Astrocyte (in vitro differentiated cells and primary cell): ENCODE results near the gene KIR3DL1. TPM values are rescaled to one million over a fixed set of nuclear protein-coding genes. Genes with fewer than 3 reads are reported as not detected.

Experiments
- DNase-seq: peaks from one replicate; pipeline ENCODE4 v3.0.0-alpha.2; 2010; ENCODE audit warnings: low read depth
- FAIRE-seq: peaks from 2 replicates; lab custom pipeline; 2011; peaks lifted over from hg19 to GRCh38; lab: Jason Lieb, UNC
- H2AFZ ChIP-seq: 2 replicates; pipeline ENCODE4 v1.6.0; 2012; ENCODE audit warnings: low read depth, low read length, inconsistent platforms
- H3K27ac ChIP-seq: 2 replicates; pipeline ENCODE4 v1.5.1; 2011; ENCODE audit warnings: low read depth, low read length, inconsistent platforms
- H3K27me3 ChIP-seq: 2 replicates; pipeline ENCODE4 v1.6.0; 2011; ENCODE audit warnings: low read length, inconsistent platforms; ENCODE audit not compliant: insufficient read depth
- H3K36me3 ChIP-seq: 2 replicates; pipeline ENCODE4 v1.5.1; 2011; ENCODE audit warnings: low read length, inconsistent platforms; ENCODE audit not compliant: insufficient read depth
- H3K4me1 ChIP-seq: 2 replicates; pipeline ENCODE4 v1.5.1; 2011; ENCODE audit warnings: low read length, inconsistent platforms; ENCODE audit not compliant: insufficient read depth
- H3K4me2 ChIP-seq: 2 replicates; pipeline ENCODE4 v1.6.0; 2012; ENCODE audit warnings: low read length, inconsistent platforms
- H3K4me3 ChIP-seq: 2 replicates; pipeline ENCODE4 v1.5.1; 2011; ENCODE audit warnings: low read depth, mild to moderate bottlenecking, low read length, inconsistent platforms; ENCODE audit not compliant: insufficient read depth
- H3K79me2 ChIP-seq: 2 replicates; pipeline ENCODE4 v1.6.0; 2012; ENCODE audit warnings: mild to moderate bottlenecking, low read length, inconsistent platforms; ENCODE audit not compliant: insufficient read depth
- H3K9ac ChIP-seq: 2 replicates; pipeline ENCODE4 v1.6.0; 2012; ENCODE audit warnings: mild to moderate bottlenecking, low read length, inconsistent platforms
- H3K9me3 ChIP-seq: 2 replicates; pipeline ENCODE4 v1.5.1; 2012; ENCODE audit warnings: low read depth, mild to moderate bottlenecking, low read length, inconsistent platforms; ENCODE audit not compliant: insufficient read depth
- H4K20me1 ChIP-seq: 2 replicates; pipeline ENCODE4 v1.6.0; 2012; ENCODE audit warnings: low read length, inconsistent platforms; ENCODE audit not compliant: insufficient read depth
- H3K27ac Mint-ChIP-seq: one replicate; pipeline ENCODE4 v1.8.0; 2021; ENCODE audit warnings: mild to moderate bottlenecking, mixed read lengths; ENCODE audit not compliant: unreplicated experiment
- H3K27me3 Mint-ChIP-seq: one replicate; pipeline ENCODE4 v1.8.0; 2021; ENCODE audit warnings: low read depth, mixed read lengths; ENCODE audit not compliant: unreplicated experiment
- H3K36me3 Mint-ChIP-seq: one replicate; pipeline ENCODE4 v1.8.0; 2021; ENCODE audit warnings: low read depth, mixed read lengths; ENCODE audit not compliant: unreplicated experiment
- H3K4me1 Mint-ChIP-seq: one replicate; pipeline ENCODE4 v1.8.0; 2021; ENCODE audit warnings: low read depth, mixed read lengths; ENCODE audit not compliant: unreplicated experiment
- H3K4me3 Mint-ChIP-seq: one replicate; pipeline ENCODE4 v1.8.0; 2021; ENCODE audit warnings: mild to moderate bottlenecking, moderate library complexity, mixed read lengths; ENCODE audit not compliant: unreplicated experiment
- H3K9me3 Mint-ChIP-seq: one replicate; pipeline ENCODE4 v1.8.0; 2021; ENCODE audit warnings: mild to moderate bottlenecking, mixed read lengths; ENCODE audit not compliant: unreplicated experiment
- EZH2 ChIP-seq: IDR thresholded peaks from 2 replicates; pipeline ENCODE4 v1.6.1; 2012; ENCODE audit warnings: mild to moderate bottlenecking, low read length, inconsistent platforms; ENCODE audit not compliant: insufficient read depth
- total RNA-seq: library from RNA; stranded (reverse); gene quantifications from 2 replicates; pipeline ENCODE4 v1.2.1, GENCODE V29; 2021
- TF ChIP-seq, protein P1 (sequence below): IDR thresholded peaks from 2 replicates; pipeline ENCODE4 v1.5.1; 2011; ENCODE audit warnings: low read depth, mild to moderate bottlenecking, inconsistent platforms, low read length, moderate library complexity; ENCODE audit not compliant: insufficient read depth

Gene KIR3DL1
- total RNA-seq, 1 donor from 2014 or later: not detected

DNA sequence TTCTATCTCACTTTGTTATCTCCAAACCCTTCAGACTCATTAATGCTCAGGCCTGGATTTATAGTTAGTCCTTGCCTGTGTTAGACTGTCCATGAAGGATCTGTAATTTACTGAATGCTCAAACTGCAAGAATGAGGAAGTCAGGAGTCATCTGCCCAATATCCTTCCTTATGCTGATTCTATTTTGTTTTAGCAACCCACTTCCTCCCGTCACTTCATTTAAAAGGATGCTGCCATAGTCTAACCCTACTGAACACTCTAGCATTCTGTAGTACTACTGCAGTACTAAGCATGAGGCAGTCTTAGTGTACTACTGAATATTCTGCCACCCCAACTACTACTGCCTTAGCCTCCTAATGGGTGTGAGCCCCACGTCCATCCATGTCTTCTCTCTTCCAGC is 59.2 kb downstream of the KIR3DL1 start:
- no peaks in the 10 kb centered on the region for H3K9me3 ChIP-seq
- H3K4me3 Mint-ChIP-seq: no peak overlapping the region
- no peak overlapping the region for H3K27ac ChIP-seq
- H3K4me3 ChIP-seq: no peak overlapping the region
- no peaks in the 10 kb centered on the region for H3K4me1 ChIP-seq
- no peaks in the 10 kb centered on the region for H3K27me3 ChIP-seq
- H2AFZ ChIP-seq: no peak overlapping the region
- TF ChIP-seq, protein P1, sequence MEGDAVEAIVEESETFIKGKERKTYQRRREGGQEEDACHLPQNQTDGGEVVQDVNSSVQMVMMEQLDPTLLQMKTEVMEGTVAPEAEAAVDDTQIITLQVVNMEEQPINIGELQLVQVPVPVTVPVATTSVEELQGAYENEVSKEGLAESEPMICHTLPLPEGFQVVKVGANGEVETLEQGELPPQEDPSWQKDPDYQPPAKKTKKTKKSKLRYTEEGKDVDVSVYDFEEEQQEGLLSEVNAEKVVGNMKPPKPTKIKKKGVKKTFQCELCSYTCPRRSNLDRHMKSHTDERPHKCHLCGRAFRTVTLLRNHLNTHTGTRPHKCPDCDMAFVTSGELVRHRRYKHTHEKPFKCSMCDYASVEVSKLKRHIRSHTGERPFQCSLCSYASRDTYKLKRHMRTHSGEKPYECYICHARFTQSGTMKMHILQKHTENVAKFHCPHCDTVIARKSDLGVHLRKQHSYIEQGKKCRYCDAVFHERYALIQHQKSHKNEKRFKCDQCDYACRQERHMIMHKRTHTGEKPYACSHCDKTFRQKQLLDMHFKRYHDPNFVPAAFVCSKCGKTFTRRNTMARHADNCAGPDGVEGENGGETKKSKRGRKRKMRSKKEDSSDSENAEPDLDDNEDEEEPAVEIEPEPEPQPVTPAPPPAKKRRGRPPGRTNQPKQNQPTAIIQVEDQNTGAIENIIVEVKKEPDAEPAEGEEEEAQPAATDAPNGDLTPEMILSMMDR: no peak
- no peak for TF ChIP-seq EZH2
- H3K36me3 ChIP-seq: no peaks in the 10 kb centered on the region
- H3K27me3 Mint-ChIP-seq: peaks cover 3% of the 10 kb centered on the region
- no peaks in the 10 kb centered on the region for H3K36me3 Mint-ChIP-seq
- no peaks in the 10 kb centered on the region for H3K4me1 Mint-ChIP-seq
- no peak overlapping the region for H3K4me2 ChIP-seq
- peaks cover 3% of the 10 kb centered on the region for H3K9me3 Mint-ChIP-seq
- H3K79me2 ChIP-seq: no peaks in the 10 kb centered on the region
- DNase-seq (no peak), FAIRE-seq (no peak)
- no peak overlapping the region for H3K9ac ChIP-seq
- H3K27ac Mint-ChIP-seq: no peak overlapping the region
- H4K20me1 ChIP-seq: no peaks in the 10 kb centered on the region

- Histone ChIP-seq H2AFZ (no peak overlapping the region), H3K27ac (no peak overlapping the region), H3K4me2 (no peak overlapping the region), H3K27me3 (no peaks in the 10 kb centered on the region), H3K4me1 (no peaks in the 10 kb centered on the region), H3K79me2 (no peaks in the 10 kb centered on the region), H3K9ac (no peak overlapping the region), H3K4me3 (no peak overlapping the region), H4K20me1 (no peaks in the 10 kb centered on the region), H3K36me3 (no peaks in the 10 kb centered on the region), H3K9me3 (no peaks in the 10 kb centered on the region)
- no peak for FAIRE-seq
- H3K4me3 Mint-ChIP-seq: no peak overlapping the region
- peaks cover 10% of the 10 kb centered on the region for H3K27me3 Mint-ChIP-seq
- peaks cover under 1% of the 10 kb centered on the region for H3K9me3 Mint-ChIP-seq
- no peak for TF ChIP-seq EZH2
- TF ChIP-seq, protein P1: no peak
- H3K27ac Mint-ChIP-seq: no peak overlapping the region
- no peaks in the 10 kb centered on the region for H3K36me3 Mint-ChIP-seq
- no peak for DNase-seq
- no peaks in the 10 kb centered on the region for H3K4me1 Mint-ChIP-seq
Observed at GRCh38 chr19:54877471-54877870, 61.2 kb downstream of the KIR3DL1 start.

Other genes with a start within 250 kb of the KIR3DL1 start
- gene LILRA2, start 242.7 kb upstream of the KIR3DL1 start, total RNA-seq: not detected in 2 replicates
- gene LILRA1, start 222.8 kb upstream of the KIR3DL1 start, total RNA-seq: not detected in 2 replicates
- gene LILRB1, start 186.0 kb upstream of the KIR3DL1 start, total RNA-seq: not detected in 2 replicates
- not detected in 2 replicates for gene LILRB4, start 153.5 kb upstream of the KIR3DL1 start, total RNA-seq
- gene KIR3DL3, start 92.0 kb upstream of the KIR3DL1 start, total RNA-seq: not detected in 2 replicates
- not detected in 2 replicates for gene KIR2DL3, start 78.0 kb upstream of the KIR3DL1 start, total RNA-seq
- not detected in 2 replicates for gene KIR2DL1, start 46.7 kb upstream of the KIR3DL1 start, total RNA-seq
- gene KIR2DL4, start 12.9 kb upstream of the KIR3DL1 start, total RNA-seq: not detected in 2 replicates
- gene KIR2DS4, start 16.2 kb downstream of the KIR3DL1 start, total RNA-seq: not detected in 2 replicates
- not detected in 2 replicates for gene KIR3DL2, start 34.0 kb downstream of the KIR3DL1 start, total RNA-seq
- not detected in 2 replicates for gene FCAR, start 57.8 kb downstream of the KIR3DL1 start, total RNA-seq
- gene NCR1, start 89.7 kb downstream of the KIR3DL1 start, total RNA-seq: not detected in 2 replicates
- gene NLRP7, start 131.1 kb downstream of the KIR3DL1 start, total RNA-seq: not detected in 2 replicates
- gene NLRP2, start 149.9 kb downstream of the KIR3DL1 start, total RNA-seq: 0.27 TPM in 1 of 2 replicates, not detected in the other
- 0.36 and 0.48 TPM in 2 replicates for gene GP6, start 221.8 kb downstream of the KIR3DL1 start, total RNA-seq
- 18.8 and 22.6 TPM in 2 replicates for gene RDH13, start 246.7 kb downstream of the KIR3DL1 start, total RNA-seq